ENCODE measurements around the gene LATS1. TPM values are rescaled to one million over a fixed set of nuclear protein-coding genes. Genes with fewer than 3 reads are reported as not detected.

LATS1 gene
- total RNA-seq, 1 experiment from 2014 or later, result 25.1 TPM

- no peak overlapping the region for H4K8ac ChIP-seq (replicated peaks; ENCODE audit: insufficient read length, low read depth, low read length)
- H3K18ac ChIP-seq (ENCODE audit: insufficient read length, low read depth, low read length), result no peak overlapping the region
- Mint-ChIP-seq H3K4me1 (no peaks in the 10 kb centered on the region), H3K9me3 (no peaks in the 10 kb centered on the region), H3K36me3 (ENCODE audit: insufficient read depth in 1 of 3, low read depth in 3 of 3) (peaks cover 19 to 81% (median 52%) of the 10 kb centered on the region in 3 experiments; a peak in 6 of 7 replicates), H3K27me3 (ENCODE audit: low read depth) (no peaks in the 10 kb centered on the region), H3K4me3 (no peak overlapping the region), H3K27ac (no peak overlapping the region)
- H3K79me2 ChIP-seq (ENCODE audit: insufficient read depth, low read length), result no peaks in the 10 kb centered on the region
- H2BK120ac ChIP-seq (ENCODE audit: low read depth, low read length, poor library complexity, severe bottlenecking), result no peak overlapping the region
- H2BK20ac ChIP-seq (ENCODE audit: low read depth, low read length, poor library complexity, severe bottlenecking), result no peak overlapping the region
- no peaks in the 10 kb centered on the region for H3K4me1 ChIP-seq (ENCODE audit: insufficient read depth, low read length)
- H3K27me3 ChIP-seq (ENCODE audit: insufficient read depth, low read length), result no peaks in the 10 kb centered on the region
- no CpG with 5 or more reads among the region's 1 CpG for WGBS (ENCODE audit: extremely low coverage, insufficient read length, low lambda C conversion rate)
- no peak overlapping the region for H2BK5ac ChIP-seq (ENCODE audit: insufficient read length, low read length)
- no peaks in the 10 kb centered on the region for H4K20me1 ChIP-seq (ENCODE audit: control insufficient read depth, insufficient read depth, insufficient read length)
- no peak overlapping the region for H3K9ac ChIP-seq (ENCODE audit: extremely low read depth, insufficient read length, low read length)
- H4K5ac ChIP-seq (ENCODE audit: insufficient read length, low read depth, low read length), result no peak overlapping the region
- H3K4ac ChIP-seq (ENCODE audit: low read depth, low read length), result no peak overlapping the region
- H3K14ac ChIP-seq (ENCODE audit: insufficient read depth, low read length), result no peak overlapping the region
- H3K4me2 ChIP-seq (ENCODE audit: insufficient read depth, insufficient read length, low read length), result no peak overlapping the region
- no peak overlapping the region for H2AFZ ChIP-seq (ENCODE audit: low read length)
- no peaks in the 10 kb centered on the region for H3K23me2 ChIP-seq (ENCODE audit: insufficient read length, low read depth, low read length, poor library complexity, severe bottlenecking)
- no peaks in the 10 kb centered on the region for H3K79me1 ChIP-seq (ENCODE audit: insufficient read depth, low read depth, low read length, poor library complexity, severe bottlenecking)
- no peak overlapping the region for H2AK5ac ChIP-seq (ENCODE audit: insufficient read length, low read length)
- H2BK15ac ChIP-seq (ENCODE audit: low read depth, low read length), result no peak overlapping the region
- H3K27ac ChIP-seq (ENCODE audit: insufficient read length, low read depth, low read length), result no peak overlapping the region
- H3T11ph ChIP-seq (ENCODE audit: low read length), result no peak overlapping the region
- no peak overlapping the region for H2BK12ac ChIP-seq (ENCODE audit: insufficient read length, low read depth, low read length)
- DNase-seq, result no peak
- no peak overlapping the region for H3K23ac ChIP-seq (ENCODE audit: insufficient read length, low read depth, low read length)
- no peaks in the 10 kb centered on the region for H3K9me3 ChIP-seq (ENCODE audit: control insufficient read depth, low read depth, low read length)
- H4K91ac ChIP-seq (ENCODE audit: insufficient read length, low read depth, low read length), result no peak overlapping the region
- no peak overlapping the region for H3K56ac ChIP-seq (ENCODE audit: insufficient read length, low read depth, low read length)
- TF ChIP-seq CTCF (conservative IDR thresholded peaks at IDR 0.05), result no peak
Observed at GRCh38 chr6:149734915-149735314, 17.0 kb upstream of the LATS1 start.
